ENCODE data around the gene IFT52.

Gene IFT52, protein sequence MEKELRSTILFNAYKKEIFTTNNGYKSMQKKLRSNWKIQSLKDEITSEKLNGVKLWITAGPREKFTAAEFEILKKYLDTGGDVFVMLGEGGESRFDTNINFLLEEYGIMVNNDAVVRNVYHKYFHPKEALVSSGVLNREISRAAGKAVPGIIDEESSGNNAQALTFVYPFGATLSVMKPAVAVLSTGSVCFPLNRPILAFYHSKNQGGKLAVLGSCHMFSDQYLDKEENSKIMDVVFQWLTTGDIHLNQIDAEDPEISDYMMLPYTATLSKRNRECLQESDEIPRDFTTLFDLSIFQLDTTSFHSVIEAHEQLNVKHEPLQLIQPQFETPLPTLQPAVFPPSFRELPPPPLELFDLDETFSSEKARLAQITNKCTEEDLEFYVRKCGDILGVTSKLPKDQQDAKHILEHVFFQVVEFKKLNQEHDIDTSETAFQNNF

DNA sequence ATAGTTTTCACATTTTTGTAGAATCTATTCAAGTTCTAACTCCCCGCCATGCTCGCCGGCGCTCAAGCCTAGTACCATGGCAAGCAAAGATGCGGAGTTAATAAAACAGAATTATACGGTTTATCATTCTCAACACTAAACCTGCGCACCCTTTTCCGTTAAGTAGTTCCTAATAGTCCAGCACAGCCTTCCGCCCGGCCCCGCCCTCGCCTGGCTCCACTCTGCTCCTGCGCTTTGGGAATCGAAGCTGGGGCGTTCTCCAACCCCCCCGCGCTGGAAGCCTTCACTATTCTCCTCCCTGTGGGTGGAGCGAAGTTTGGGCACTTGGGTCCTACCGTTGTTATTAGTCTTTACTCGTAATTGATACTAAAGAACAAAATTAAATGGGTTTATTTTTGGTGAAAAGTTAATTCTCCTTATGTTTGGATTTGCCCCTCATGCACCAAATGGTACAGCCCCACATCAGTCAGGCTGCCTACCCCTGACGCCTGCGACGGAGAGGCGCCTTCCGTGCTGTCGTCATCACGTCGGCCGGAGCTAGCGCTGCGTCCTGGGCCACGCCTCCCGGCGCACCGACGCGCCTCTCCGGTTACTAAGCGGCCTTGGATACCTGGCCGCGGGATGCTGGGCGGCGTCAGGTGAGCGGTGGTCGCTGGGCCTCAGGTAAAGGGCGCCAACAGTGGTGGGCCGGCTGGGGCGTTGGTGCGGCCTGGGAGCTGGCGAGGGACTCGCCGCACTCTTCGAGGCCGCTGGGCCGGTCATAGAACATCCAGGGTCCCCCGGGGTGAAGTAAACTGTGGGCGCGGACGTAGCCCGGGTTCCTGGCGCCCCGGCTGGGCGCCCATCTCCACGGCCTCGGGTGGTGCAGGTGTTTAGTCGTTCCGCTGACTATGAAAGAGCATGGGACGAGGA lies at the start of gene IFT52:
TSS of gene IFT52 (plus strand) at position 546 of the 912 bp plus-strand sequence. CDS start 3,762 bp downstream, outside the sequence.
- peak; percentile 76 to 81 for DNase-seq (ENCODE audit: low spot score in 2 of 2)
- no peaks in the 10 kb centered on the region for H3K9me3 Mint-ChIP-seq
- ATAC-seq (ENCODE audit: low read depth) = peak; percentile 96
- H3K4me1 Mint-ChIP-seq = peaks cover 11% of the 10 kb centered on the region
- H3K27ac Mint-ChIP-seq = peak within 1 kb of the TSS; percentile 96
- peak within 1 kb of the TSS; percentile 93 for H3K4me3 Mint-ChIP-seq
- no peaks in the 10 kb centered on the region for H3K27me3 Mint-ChIP-seq
- peaks cover 2% of the 10 kb centered on the region for H3K36me3 Mint-ChIP-seq

DNA sequence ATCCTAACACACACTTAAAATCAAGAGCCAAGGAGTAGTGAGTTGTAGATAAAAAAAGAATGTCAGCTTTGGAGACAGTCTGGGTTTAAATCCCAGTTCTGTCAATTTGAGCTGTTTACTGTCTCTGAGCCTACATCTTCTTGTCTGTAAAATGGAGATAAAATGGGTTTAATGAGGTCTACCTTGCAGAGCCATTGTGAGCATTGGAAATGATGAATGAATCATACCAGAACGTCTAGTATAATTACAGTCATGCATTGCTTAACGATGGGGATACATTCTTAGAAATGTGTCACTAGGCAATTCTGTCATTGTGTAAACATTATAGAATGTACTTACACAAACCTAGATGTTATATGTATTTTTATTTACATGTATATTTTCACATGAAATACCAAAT lies 49.5 kb upstream of the IFT52 start:
- no peak for DNase-seq (ENCODE audit: low spot score in 2 of 2)
- no peak for ATAC-seq (ENCODE audit: low read depth)

DNA sequence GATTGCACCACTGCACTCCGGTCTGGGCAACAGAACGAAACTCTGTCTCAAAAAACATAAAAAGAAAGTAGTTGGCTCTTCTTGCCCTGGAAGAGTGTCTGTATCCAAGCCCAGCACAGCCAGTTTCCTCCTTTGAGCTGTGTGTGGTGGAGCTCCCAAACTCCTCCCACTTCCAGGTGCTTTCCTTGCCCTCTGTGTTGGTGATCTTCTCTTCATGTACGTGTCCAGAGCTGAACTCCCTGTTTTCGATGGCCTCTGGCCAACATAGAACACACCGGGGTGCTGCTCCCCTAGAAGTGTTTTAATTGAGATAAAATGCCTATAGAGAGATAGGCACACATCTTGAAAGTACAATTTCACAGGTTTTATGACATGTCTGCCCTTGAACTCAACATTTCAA lies 48.6 kb upstream of the IFT52 start:
- H3K36me3 Mint-ChIP-seq = peaks cover 2% of the 10 kb centered on the region
- no peaks in the 10 kb centered on the region for H3K9me3 Mint-ChIP-seq
- no peak overlapping the region for H3K4me3 Mint-ChIP-seq
- peaks cover 2% of the 10 kb centered on the region for H3K4me1 Mint-ChIP-seq
- H3K27me3 Mint-ChIP-seq = peaks cover 1% of the 10 kb centered on the region
- no peak for DNase-seq (ENCODE audit: low spot score in 2 of 2)
- no peak for ATAC-seq (ENCODE audit: low read depth)
- no peak overlapping the region for H3K27ac Mint-ChIP-seq

More for the DNA sequence above, 49.5 kb upstream of the IFT52 start:
- Mint-ChIP-seq H3K9me3 (no peaks in the 10 kb centered on the region), H3K4me3 (no peak overlapping the region), H3K27me3 (peaks cover 1% of the 10 kb centered on the region), H3K36me3 (peaks cover 2% of the 10 kb centered on the region), H3K4me1 (peaks cover 2% of the 10 kb centered on the region), H3K27ac (no peak overlapping the region)

DNA sequence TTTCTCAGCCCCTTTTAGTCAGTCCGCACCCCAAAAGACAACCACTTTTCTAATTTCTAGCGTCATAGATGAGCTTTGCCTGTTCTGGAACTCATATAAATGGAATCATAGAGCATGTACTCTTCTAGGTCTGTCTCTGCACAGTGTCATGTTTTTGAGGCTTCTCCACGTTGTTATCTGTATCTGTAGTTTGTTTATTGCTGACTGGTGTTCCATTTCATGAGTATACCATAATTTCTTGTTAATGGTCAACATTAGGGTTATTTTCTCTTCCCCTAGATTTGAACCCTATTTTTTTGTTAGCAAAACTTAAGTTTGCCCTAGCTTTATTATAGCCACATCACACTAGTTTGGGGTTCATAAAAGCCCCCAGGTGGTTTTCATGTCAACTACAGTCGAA lies 48.1 kb upstream of the IFT52 start:
- H3K27ac Mint-ChIP-seq = no peak overlapping the region

DNA sequence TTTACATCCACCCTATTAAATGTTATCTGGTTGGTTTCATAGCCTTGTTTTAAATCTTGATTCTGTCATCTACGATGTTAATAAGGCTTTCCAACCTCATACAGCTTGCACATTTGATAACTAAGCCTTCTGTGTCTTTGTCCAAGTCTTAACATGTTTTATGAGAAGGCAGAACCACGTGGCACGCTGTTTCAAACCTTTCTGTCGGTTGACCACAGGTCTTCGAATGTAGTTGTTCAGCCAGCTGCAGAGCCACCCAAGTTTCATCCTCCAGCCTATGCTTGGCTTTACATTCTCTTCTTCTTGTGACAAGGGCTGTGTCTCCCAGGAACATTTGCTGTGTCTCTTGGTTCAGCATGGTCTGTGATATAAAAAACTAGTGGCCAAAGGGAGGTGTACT lies 47.6 kb upstream of the IFT52 start:
- Mint-ChIP-seq H3K9me3 (peaks cover 2% of the 10 kb centered on the region), H3K27me3 (peaks cover 3% of the 10 kb centered on the region), H3K36me3 (peaks cover 12% of the 10 kb centered on the region), H3K4me1 (no peaks in the 10 kb centered on the region), H3K4me3 (no peak overlapping the region), H3K27ac (no peak overlapping the region)
- ATAC-seq (ENCODE audit: low read depth) = no peak
- no peak for DNase-seq (ENCODE audit: low spot score in 2 of 2)

More for the DNA sequence above, 48.1 kb upstream of the IFT52 start:
- DNase-seq (ENCODE audit: low spot score in 2 of 2) (no peak), ATAC-seq (ENCODE audit: low read depth) (no peak)
- peaks cover 7% of the 10 kb centered on the region for H3K36me3 Mint-ChIP-seq
- H3K4me1 Mint-ChIP-seq = peaks cover 2% of the 10 kb centered on the region
- peaks cover 1% of the 10 kb centered on the region for H3K27me3 Mint-ChIP-seq
- no peak overlapping the region for H3K4me3 Mint-ChIP-seq
- H3K9me3 Mint-ChIP-seq = peaks cover 2% of the 10 kb centered on the region

DNA sequence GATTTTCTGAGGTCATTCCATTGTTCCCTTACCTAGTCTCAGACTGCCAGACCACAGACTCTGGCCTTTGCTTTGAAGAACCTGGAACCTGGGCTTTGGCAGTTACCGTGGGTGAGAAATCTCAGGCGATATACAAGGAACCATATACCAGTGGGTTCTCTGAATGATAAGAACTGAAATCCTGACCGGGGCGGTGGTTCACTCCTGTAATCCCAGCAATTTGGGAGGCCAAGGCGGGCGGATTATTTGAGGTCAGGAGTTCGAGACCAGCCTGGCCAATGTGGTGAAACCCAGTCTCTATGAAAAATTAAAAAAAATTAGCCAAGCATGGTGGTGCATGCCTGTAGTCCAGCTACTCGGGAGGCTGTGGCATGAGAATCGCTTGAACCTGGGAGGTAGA lies 46.2 kb upstream of the IFT52 start:
- no peak for ATAC-seq (ENCODE audit: low read depth)
- Mint-ChIP-seq H3K9me3 (peaks cover 2% of the 10 kb centered on the region), H3K4me3 (no peak overlapping the region), H3K36me3 (peaks cover 17% of the 10 kb centered on the region), H3K27me3 (peaks cover 2% of the 10 kb centered on the region), H3K4me1 (no peaks in the 10 kb centered on the region), H3K27ac (no peak overlapping the region)
- no peak for DNase-seq (ENCODE audit: low spot score in 2 of 2)

DNA sequence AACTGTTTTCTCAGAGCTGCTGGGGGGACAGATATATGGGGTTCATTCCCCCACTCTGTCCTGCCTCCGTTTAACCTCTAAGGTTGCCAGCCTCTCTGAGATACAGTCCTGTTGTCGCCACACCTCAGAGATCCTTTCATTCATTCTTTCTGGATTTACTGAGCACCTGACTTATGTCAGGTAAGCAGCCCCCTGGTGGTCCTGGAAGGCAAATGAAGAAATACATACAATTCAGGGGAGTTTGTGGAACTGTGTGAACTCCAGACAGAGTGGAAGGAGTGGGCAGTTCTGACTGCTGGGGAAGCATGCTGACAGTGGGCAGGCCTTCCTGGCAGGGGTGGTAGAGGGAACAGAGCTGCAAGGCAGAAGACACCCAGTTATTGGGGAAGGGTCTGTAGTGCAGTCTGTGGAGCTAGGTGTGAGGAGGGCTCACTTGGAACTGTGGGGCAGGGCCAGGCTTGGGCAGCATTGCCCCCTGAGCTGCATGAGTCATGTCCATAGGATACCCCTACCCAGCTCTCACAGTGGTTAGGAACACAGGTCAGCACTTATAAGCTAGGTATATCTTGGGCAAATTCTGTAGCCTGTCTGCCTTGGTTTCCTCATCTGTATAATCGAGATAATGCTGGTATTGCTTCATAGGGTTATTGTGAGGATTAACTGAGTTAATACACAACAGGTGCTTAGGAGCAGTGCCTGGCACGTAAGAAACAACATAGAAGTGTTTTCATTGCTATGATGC lies 44.7 kb upstream of the IFT52 start:
- H3K27me3 Mint-ChIP-seq = peaks cover 2% of the 10 kb centered on the region
- H3K36me3 Mint-ChIP-seq = peaks cover 17% of the 10 kb centered on the region
- H3K9me3 Mint-ChIP-seq = peaks cover 2% of the 10 kb centered on the region
- no peaks in the 10 kb centered on the region for H3K4me1 Mint-ChIP-seq
- H3K27ac Mint-ChIP-seq = no peak overlapping the region
- H3K4me3 Mint-ChIP-seq = no peak overlapping the region
- DNase-seq (ENCODE audit: low spot score in 2 of 2) = no peak
- no peak for ATAC-seq (ENCODE audit: low read depth)

DNA sequence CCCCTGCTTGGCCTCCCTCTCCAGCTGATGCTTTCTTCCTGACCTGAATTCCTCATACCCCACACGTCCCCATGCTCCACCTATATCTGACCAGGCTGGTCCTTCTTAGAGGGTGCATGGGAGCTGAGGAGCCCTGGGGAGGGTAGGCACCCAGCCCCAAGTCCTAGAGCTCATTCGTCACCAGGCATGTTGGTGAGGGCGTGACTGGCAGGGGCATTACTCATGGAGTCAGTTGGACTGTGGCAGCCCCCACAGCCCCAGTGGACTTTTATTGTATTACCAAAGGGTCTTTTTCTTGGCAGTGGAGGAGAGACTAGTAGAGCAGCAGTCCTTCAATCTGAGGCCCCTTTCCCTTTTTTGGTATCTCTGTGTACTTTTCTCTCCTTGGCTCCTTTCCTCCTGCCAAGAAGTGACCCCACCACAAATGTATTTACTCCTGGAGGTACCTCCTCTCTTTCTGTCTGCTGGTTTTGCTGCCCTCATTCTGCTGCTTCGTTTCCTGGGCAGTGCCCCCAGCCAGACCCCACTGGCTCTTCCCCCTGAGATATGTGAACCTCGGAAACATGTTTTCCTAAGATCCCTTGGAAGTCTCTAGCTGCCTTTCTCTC lies 42.4 kb upstream of the IFT52 start:
- ATAC-seq (ENCODE audit: low read depth) (no peak), DNase-seq (ENCODE audit: low spot score in 2 of 2) (no peak)
- Mint-ChIP-seq H3K27ac (no peak overlapping the region), H3K4me1 (no peaks in the 10 kb centered on the region), H3K4me3 (no peak overlapping the region), H3K36me3 (peaks cover 18% of the 10 kb centered on the region), H3K27me3 (peaks cover 2% of the 10 kb centered on the region), H3K9me3 (peaks cover 2% of the 10 kb centered on the region)

DNA sequence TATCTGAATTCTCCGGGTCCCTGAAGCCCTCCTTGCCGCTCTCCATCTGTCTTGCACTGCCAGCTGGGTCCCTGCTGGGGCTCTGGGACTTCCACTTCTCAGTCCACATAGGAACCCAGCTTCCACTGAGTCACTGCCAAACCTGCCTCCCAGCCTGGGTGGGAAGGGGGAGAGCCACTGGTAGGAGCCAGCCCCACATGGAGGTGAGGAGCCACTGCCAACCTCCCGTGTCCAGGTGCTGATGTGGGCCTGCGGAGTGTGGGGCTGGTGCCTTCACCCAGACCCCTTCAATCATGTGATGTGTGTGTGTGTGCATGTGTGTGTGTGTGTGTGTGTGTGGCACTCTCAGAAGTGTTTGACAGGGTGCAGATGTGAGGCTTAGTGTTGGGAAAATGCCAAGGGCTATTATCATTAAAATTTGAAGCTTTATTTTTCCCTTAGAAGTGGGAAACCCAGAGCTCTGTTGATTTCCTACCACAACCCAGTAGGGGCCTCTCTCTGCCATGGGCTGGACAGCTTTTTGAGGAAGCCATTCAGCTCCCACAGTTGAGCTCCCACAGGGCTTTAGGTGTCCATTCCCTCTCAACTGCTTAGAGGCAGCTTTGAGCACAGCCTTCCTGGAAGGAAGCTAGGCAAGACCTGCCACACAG lies 41.2 kb upstream of the IFT52 start:
- H3K27me3 Mint-ChIP-seq = peaks cover 2% of the 10 kb centered on the region
- H3K27ac Mint-ChIP-seq = no peak overlapping the region
- ATAC-seq (ENCODE audit: low read depth) = no peak
- H3K4me1 Mint-ChIP-seq = no peaks in the 10 kb centered on the region
- peaks cover 2% of the 10 kb centered on the region for H3K9me3 Mint-ChIP-seq
- peaks cover 18% of the 10 kb centered on the region for H3K36me3 Mint-ChIP-seq
- H3K4me3 Mint-ChIP-seq = no peak overlapping the region
- DNase-seq (ENCODE audit: low spot score in 2 of 2) = no peak

DNA sequence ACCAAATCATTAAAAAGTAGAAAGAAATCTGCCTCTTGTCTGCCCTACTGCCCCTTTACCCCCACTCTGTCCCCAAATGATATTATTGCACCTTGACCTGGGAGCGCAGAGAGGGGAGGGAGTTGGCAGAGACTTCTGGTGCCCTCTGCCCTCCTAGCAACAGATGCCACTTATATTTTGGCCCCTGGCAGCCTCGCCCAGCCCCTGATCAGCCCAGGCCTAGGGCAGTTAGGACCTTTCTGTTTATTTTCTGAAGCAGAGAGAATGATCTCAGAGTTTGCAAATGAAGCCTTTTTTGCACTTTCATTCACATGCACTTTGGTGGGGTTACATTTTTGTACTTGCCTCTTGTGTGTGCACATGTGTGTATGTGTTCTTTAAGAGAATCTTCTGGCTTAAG lies 40.3 kb upstream of the IFT52 start:
- peaks cover 2% of the 10 kb centered on the region for H3K27me3 Mint-ChIP-seq
- H3K4me3 Mint-ChIP-seq = no peak overlapping the region
- H3K36me3 Mint-ChIP-seq = peaks cover 18% of the 10 kb centered on the region
- no peaks in the 10 kb centered on the region for H3K4me1 Mint-ChIP-seq
- no peak overlapping the region for H3K27ac Mint-ChIP-seq
- DNase-seq (ENCODE audit: low spot score in 2 of 2) (no peak), ATAC-seq (ENCODE audit: low read depth) (no peak)
- peaks cover 2% of the 10 kb centered on the region for H3K9me3 Mint-ChIP-seq

DNA sequence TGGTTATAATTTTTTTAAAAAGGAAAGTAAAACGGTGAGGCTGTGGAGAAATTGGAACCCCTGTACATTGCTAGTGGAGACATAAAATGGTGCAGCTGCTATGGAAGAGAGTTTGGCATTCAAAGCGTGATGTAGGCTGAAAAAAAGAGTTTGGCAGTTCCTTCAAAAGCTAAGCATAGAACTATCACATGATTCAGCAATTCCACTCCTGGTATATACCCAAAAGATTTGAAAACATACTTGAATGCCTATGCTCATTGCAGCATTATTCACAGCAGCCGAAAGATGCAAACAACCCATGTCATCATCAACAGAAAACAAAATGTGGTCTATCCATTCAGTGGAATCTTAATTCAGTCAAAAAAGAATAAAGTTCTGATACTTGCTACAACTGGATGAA lies 36.4 kb upstream of the IFT52 start:
- Mint-ChIP-seq H3K4me3 (no peak overlapping the region), H3K27me3 (no peaks in the 10 kb centered on the region), H3K27ac (no peak overlapping the region), H3K9me3 (no peaks in the 10 kb centered on the region), H3K4me1 (no peaks in the 10 kb centered on the region), H3K36me3 (peaks cover 4% of the 10 kb centered on the region)
- ATAC-seq (ENCODE audit: low read depth) (no peak), DNase-seq (ENCODE audit: low spot score in 2 of 2) (no peak)

DNA sequence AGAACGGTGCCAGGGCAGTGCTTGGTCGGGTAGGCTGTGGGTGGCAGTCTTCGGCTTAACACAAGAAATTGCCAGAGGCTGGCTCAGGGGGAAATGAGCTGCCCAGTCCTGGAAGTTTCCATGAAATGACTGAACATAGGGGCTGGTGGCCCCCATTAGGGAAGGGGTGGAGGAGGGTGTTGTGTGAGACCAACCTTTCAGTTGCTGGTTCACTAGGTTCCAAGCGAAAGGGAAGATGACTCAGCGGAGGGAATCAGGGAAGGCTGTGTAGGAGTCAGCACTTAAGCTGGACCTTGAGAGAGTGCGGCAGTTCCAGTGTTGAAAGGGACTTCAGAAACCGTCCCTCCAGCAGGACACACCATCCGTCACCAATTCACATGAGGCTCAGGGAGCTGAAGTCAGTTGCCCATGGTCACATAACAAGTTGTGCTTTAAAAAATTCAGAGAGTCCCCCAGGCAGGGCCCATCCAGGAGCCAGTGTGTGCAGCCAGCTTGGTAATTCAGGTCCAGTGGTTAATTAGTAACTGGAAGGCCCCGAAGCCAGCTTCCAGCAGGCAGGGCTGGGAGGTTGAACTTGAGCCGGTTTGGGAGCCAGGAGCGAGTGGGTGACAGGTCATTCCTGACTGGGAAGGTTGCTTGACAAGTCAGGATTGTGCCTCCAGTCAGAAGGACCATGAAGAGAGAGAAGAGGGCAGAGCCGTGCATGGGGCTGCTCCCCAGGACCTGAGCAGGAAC lies 32.2 kb upstream of the IFT52 start, which contains the start of gene SGK2:
TSS of gene SGK2 (plus strand) at position 616 of the 735 bp plus-strand sequence. CDS start 7,469 bp downstream, outside the sequence.
- Mint-ChIP-seq H3K9me3 (no peaks in the 10 kb centered on the region), H3K27ac (no peak within 1 kb of the TSS), H3K4me1 (peaks cover 4% of the 10 kb centered on the region), H3K27me3 (no peaks in the 10 kb centered on the region), H3K4me3 (no peak within 1 kb of the TSS), H3K36me3 (no peaks in the 10 kb centered on the region)
- ATAC-seq (ENCODE audit: low read depth) = no peak
- DNase-seq (ENCODE audit: low spot score in 2 of 2) = no peak
